Progenitor cell of endocrine pancreas (in vitro differentiated cells): Measurements from ENCODE around the gene TCP11L2. TPM values are rescaled to one million over a fixed set of nuclear protein-coding genes. Genes with fewer than 3 reads are reported as not detected.
A peak's percentile ranks its signal among the peaks of the same experiment; 100 is the strongest.

ENCODE experiments used
- DNase-seq: peaks from one replicate; pipeline ENCODE4 v3.0.0; 2021; ENCODE audit warnings: low spot score; ENCODE audit not compliant: unreplicated experiment
- H3K27ac Mint-ChIP-seq: 2 replicates; pipeline ENCODE4 v1.8.0; 2021; ENCODE audit warnings: mild to moderate bottlenecking, moderate library complexity, mixed read lengths
- H3K27me3 Mint-ChIP-seq: 2 replicates; pipeline ENCODE4 v1.8.0; 2021; ENCODE audit warnings: mixed read lengths
- H3K36me3 Mint-ChIP-seq: 2 replicates; pipeline ENCODE4 v1.8.0; 2022; ENCODE audit warnings: mixed read lengths; ENCODE audit not compliant: insufficient read depth
- H3K4me1 Mint-ChIP-seq: 2 replicates; pipeline ENCODE4 v1.8.0; 2021; ENCODE audit warnings: low read depth, mixed read lengths
- H3K4me3 Mint-ChIP-seq: 2 replicates; pipeline ENCODE4 v1.8.0; 2021; ENCODE audit warnings: low read depth, mild to moderate bottlenecking, moderate library complexity, mixed read lengths
- H3K9me3 Mint-ChIP-seq: 2 replicates; pipeline ENCODE4 v1.8.0; 2021; ENCODE audit warnings: low read depth, mixed read lengths
- total RNA-seq: library from RNA; stranded (reverse); gene quantifications from 2 replicates; pipeline ENCODE4 v1.2.1, GENCODE V29; 2021
- TF ChIP-seq, protein P1 (sequence below): fragments of 200-600 bp; sonication (generic); IDR thresholded peaks from one replicate; pipeline ENCODE4 v1.5.0; 2021; ENCODE audit warnings: antibody characterized with exemption, mild to moderate bottlenecking; ENCODE audit not compliant: unreplicated experiment

TCP11L2 gene
- total RNA-seq, 1 donor from 2014 or later, result 16.1 TPM

DNA sequence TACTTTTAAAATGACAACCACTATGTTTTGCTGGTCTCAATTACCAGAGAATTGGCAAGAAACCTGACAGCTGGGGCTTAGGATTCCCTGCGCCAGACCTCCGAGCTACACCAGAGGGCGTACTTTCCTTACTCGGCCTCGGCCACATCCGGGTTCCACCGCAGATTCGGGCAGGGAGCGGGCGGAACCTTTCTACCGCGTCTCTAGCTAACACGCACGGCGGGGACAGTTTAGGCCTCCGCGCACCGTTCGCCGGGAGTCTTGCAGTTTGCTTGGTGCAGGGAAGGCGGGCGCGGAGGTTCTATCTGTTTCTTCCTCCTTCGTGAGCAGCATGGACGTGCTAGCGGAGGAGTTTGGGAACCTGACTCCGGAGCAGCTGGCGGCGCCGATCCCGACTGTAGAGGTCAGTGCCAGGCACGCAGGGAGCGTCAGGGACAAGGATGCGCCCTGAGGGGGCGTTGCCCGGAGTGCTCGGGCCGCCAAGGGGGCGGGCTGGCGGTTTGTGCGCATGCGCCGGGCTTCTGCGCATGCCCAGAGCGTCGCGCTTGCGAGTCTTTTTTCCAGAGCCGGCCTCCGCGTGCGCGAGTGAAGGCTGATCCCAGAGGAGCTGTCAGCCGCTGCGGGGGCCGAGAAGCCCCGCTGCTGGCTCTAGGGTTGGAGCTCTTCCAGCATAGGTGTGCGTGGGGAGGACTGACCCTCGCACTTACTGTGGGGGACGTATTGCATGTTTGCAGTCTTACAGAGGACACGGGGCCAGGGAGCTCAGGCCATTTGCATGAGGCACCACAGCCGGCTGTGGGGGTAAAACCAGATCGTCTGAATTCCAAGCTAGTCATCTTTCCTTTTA is 55.2 kb downstream of the TCP11L2 start, which contains the start of gene POLR3B:
Gene POLR3B, plus strand, starts transcription at position 200 of the 847 bp plus-strand sequence. Its CDS starts 132 bp downstream, at position 332.
- peak within 1 kb of the TSS; percentile 92 for H3K4me3 Mint-ChIP-seq
- TF ChIP-seq, protein P1, sequence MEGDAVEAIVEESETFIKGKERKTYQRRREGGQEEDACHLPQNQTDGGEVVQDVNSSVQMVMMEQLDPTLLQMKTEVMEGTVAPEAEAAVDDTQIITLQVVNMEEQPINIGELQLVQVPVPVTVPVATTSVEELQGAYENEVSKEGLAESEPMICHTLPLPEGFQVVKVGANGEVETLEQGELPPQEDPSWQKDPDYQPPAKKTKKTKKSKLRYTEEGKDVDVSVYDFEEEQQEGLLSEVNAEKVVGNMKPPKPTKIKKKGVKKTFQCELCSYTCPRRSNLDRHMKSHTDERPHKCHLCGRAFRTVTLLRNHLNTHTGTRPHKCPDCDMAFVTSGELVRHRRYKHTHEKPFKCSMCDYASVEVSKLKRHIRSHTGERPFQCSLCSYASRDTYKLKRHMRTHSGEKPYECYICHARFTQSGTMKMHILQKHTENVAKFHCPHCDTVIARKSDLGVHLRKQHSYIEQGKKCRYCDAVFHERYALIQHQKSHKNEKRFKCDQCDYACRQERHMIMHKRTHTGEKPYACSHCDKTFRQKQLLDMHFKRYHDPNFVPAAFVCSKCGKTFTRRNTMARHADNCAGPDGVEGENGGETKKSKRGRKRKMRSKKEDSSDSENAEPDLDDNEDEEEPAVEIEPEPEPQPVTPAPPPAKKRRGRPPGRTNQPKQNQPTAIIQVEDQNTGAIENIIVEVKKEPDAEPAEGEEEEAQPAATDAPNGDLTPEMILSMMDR, result peak; percentile 89
- H3K27me3 Mint-ChIP-seq, result no peaks in the 10 kb centered on the region
- H3K4me1 Mint-ChIP-seq, result peaks cover 13% of the 10 kb centered on the region
- DNase-seq, result peak; percentile 90
- H3K36me3 Mint-ChIP-seq, result no peaks in the 10 kb centered on the region
- peak within 1 kb of the TSS; percentile 99 for H3K27ac Mint-ChIP-seq
- no peaks in the 10 kb centered on the region for H3K9me3 Mint-ChIP-seq

DNA sequence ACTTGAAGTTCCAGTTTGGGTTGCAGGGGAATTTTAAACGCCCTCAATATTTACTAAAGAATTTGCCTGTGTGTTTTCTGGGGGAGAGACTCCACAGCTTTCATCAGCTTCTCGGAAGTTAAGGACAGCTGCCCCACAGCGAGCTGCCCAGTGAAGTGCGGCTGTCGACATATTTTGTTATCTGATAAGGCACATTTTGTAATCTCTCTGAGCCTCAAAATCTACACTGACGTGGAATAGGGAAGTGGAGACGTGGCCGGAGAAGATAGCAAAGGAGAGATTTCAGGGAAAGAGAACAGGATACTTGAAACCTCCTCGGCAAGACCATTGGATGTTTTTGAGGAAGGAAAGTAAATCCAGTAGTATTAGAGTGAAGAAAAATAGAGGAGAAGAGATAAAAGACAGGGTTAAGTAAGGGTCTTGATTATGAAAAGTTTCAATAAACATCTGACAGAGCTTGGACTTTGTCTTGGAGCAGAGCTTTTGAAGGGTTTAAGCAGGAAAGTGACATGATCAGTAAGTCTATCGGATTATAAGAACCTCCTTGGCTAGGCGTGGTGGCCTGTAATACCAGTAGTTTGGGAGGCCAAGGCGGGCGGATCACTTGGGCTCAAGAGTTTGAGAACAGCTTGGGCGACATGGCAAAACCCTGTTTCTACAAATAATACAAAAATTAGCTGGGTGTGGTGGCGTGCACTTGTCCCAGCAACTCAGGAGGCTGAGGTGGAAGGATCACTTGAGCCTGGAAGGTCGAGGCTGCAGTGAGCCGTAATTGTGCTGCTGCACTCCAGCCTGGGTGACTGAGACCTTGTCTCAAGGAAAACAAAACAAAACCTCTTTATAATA is 56.1 kb downstream of the TCP11L2 start:
- no peaks in the 10 kb centered on the region for H3K9me3 Mint-ChIP-seq
- H3K4me1 Mint-ChIP-seq, result peaks cover 13% of the 10 kb centered on the region
- peak overlapping the region; percentile 92 for H3K4me3 Mint-ChIP-seq
- no peaks in the 10 kb centered on the region for H3K36me3 Mint-ChIP-seq
- TF ChIP-seq, protein P1, result no peak
- H3K27ac Mint-ChIP-seq, result peak overlapping the region; percentile 99
- DNase-seq, result no peak
- H3K27me3 Mint-ChIP-seq, result no peaks in the 10 kb centered on the region

DNA sequence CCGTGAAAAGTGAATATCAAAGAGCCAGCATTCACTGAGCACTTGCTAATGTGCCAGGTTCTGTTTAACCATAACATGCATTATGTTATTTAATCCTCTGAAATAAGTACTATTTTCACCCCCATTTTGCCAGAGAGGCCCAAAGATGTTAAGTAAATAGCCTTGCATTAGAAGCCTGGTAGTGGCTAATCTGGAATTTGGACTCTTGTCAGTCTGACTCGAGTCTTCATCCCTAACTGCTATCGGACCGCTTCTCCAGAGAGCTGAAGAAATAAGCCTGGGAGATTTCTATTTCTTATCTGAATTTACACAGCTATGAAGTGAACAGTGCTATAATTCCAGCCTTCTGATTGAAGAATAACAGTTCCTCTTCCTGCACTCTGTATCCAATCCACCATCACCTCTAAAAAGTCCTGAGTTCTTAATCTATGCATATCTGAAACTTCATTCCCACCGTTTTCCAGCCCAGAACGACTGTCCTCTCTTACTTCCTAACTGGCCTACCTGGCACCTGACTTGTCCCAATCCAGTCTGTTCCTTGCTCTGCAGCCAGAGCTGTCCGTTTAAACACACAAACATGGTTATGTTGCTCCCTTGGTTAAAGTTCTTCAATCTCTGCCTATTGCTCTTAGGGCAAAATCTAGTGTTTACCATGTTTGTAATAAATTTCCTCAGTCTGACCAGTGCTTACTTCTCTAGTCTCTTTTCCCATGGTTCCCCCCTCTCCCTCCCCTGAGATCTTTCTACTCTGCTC is 57.3 kb downstream of the TCP11L2 start:
- H3K4me3 Mint-ChIP-seq, result no peak overlapping the region
- H3K36me3 Mint-ChIP-seq, result no peaks in the 10 kb centered on the region

DNA sequence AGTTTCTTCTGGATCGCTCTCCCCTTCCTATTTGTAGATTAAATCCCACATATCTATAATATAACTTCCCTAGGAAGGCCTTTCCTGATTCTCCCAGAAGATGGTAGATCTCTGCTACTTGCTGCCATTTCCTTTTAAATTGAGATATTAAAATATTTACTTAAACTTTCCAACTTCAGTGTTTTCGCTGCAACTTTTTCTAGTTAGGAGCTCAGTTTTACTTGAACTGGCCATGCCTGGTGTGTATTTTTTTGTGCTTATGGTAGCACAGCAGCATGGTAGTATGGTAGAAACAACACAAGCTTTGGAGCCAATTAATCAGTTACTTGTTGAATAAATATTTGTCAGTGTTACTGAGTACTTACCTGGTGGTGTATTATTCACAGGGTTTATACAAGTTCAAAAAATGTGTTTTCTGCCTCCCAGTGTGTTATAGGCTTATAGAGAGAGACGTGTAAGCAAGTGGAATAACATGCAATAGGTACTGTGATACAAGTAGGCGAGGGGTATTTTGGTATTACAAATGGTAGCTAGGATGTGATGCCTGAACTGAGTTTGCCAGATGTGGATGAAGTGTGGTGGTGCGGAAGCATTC is 58.0 kb downstream of the TCP11L2 start:
- H3K27ac Mint-ChIP-seq, result no peak overlapping the region
- H3K27me3 Mint-ChIP-seq, result no peaks in the 10 kb centered on the region
- H3K9me3 Mint-ChIP-seq, result no peaks in the 10 kb centered on the region
- no peak overlapping the region for H3K4me3 Mint-ChIP-seq
- no peak for DNase-seq
- TF ChIP-seq, protein P1, result no peak
- peaks cover 13% of the 10 kb centered on the region for H3K4me1 Mint-ChIP-seq
- no peaks in the 10 kb centered on the region for H3K36me3 Mint-ChIP-seq

More for the DNA sequence above, 57.3 kb downstream of the TCP11L2 start:
- Mint-ChIP-seq H3K27me3 (no peaks in the 10 kb centered on the region), H3K27ac (no peak overlapping the region), H3K4me1 (peaks cover 13% of the 10 kb centered on the region), H3K9me3 (no peaks in the 10 kb centered on the region)
- TF ChIP-seq, protein P1, result no peak
- no peak for DNase-seq
